Muscle layer of duodenum (tissue), 2 donors: Measurements from ENCODE around the gene CHP2.
"Not testable (repeated sequence)": the region's sequence is repeated elsewhere in the genome, so short reads cannot be mapped to it uniquely, and the experiment has no call there.

Experiments
- H3K27ac ChIP-seq: one replicate; pipeline ENCODE4 v1.7.0; 2013; ENCODE audit warnings: mild to moderate bottlenecking, low read length
- H3K27me3 ChIP-seq: one replicate; pipeline ENCODE4 v1.7.0; 2013; ENCODE audit warnings: low read depth, mild to moderate bottlenecking, control low read depth, low read length
- H3K36me3 ChIP-seq, 2 donors: one replicate each; pipeline ENCODE4 v1.7.0; 2013; ENCODE audit warnings: low read length in 2 of 2, control low read depth in 1 of 2, mild to moderate bottlenecking in 1 of 2; ENCODE audit not compliant: insufficient read depth in 2 of 2, control insufficient read depth in 1 of 2
- H3K4me1 ChIP-seq, 2 donors: one replicate each; pipeline ENCODE4 v1.7.0; 2013; ENCODE audit warnings: low read length in 2 of 2, mild to moderate bottlenecking in 2 of 2, control low read depth in 1 of 2, moderate library complexity in 1 of 2; ENCODE audit not compliant: insufficient read depth in 2 of 2, control insufficient read depth in 1 of 2
- H3K4me3 ChIP-seq, 2 donors: one replicate each; pipeline ENCODE4 v1.7.0; 2013; ENCODE audit warnings: low read length in 2 of 2, low read depth in 1 of 2, mild to moderate bottlenecking in 1 of 2
- H3K9me3 ChIP-seq, 2 donors: one replicate each; pipeline ENCODE4 v1.7.0; 2013; ENCODE audit warnings: low read length in 2 of 2, control low read depth in 1 of 2, mild to moderate bottlenecking in 1 of 2; ENCODE audit not compliant: control insufficient read depth in 1 of 2
- donor health status: healthy.

CHP2 gene

DNA sequence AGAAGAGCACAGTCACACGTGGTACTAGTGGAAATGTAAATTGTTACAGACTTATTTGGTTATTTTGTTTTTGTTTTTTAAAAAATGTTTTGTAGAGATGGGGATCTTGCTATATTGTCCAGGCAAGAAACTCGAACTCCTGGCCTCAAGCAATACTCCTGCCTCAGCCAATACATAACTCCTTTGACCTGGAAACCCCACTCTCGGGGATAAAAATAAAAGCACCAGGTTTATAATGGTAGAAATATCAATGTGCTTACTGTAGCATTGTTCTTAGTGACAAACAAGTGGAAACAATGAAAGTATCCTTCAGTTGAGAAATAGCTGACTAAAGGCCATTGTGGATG is 30.1 kb upstream of the CHP2 start:
- Histone ChIP-seq H3K27me3 (no peaks in the 10 kb centered on the region), H3K4me1 (no peaks in the 10 kb centered on the region), H3K36me3 (no peaks in the 10 kb centered on the region), H3K27ac (no peak overlapping the region), H3K4me3 (no peak overlapping the region), H3K9me3 (peaks cover 0 to 7% of the 10 kb centered on the region in 2 donors)

DNA sequence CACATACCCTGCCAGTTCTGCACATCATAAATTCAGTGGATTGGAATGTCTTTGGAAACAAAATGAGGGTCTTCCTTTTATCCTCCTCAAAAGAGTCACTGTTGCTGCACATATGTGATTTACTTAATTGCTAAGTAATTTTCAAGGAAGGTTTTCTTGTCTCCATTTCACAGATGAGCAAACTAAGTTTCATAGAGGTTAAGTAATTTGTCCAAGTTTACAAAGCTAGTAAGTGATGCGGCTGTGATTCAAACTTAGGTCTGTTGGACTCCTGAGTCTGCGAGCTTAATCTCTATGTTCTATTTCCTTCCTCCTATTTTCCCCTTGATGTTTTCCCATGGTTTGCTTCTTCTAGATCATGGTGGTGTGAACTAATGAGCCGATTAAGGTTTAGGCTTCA is 28.1 kb upstream of the CHP2 start:
- Histone ChIP-seq H3K4me3 (no peak overlapping the region), H3K4me1 (no peaks in the 10 kb centered on the region), H3K27ac (no peak overlapping the region), H3K36me3 (no peaks in the 10 kb centered on the region), H3K9me3 (peaks cover 0 to 7% of the 10 kb centered on the region in 2 donors), H3K27me3 (no peaks in the 10 kb centered on the region)

DNA sequence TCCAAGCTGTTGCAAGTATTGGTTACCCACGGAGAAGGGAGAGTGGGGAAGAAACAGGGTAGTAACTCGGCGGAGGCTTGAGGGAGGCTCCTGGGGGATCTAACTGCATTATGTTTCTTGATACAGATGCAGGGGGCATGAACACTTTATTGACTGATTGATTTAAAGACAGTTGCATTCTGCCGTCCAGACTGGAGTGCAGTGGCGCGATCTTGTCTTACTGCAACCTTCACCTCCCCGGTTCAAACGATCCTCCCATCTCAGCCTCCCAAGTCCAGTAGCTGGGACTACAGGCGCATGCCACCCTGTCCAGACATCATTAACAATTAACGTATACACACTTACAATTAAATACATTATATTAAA is 26.7 kb upstream of the CHP2 start:
- no peak overlapping the region for H3K27ac ChIP-seq
- H3K36me3 ChIP-seq: no peaks in the 10 kb centered on the region

DNA sequence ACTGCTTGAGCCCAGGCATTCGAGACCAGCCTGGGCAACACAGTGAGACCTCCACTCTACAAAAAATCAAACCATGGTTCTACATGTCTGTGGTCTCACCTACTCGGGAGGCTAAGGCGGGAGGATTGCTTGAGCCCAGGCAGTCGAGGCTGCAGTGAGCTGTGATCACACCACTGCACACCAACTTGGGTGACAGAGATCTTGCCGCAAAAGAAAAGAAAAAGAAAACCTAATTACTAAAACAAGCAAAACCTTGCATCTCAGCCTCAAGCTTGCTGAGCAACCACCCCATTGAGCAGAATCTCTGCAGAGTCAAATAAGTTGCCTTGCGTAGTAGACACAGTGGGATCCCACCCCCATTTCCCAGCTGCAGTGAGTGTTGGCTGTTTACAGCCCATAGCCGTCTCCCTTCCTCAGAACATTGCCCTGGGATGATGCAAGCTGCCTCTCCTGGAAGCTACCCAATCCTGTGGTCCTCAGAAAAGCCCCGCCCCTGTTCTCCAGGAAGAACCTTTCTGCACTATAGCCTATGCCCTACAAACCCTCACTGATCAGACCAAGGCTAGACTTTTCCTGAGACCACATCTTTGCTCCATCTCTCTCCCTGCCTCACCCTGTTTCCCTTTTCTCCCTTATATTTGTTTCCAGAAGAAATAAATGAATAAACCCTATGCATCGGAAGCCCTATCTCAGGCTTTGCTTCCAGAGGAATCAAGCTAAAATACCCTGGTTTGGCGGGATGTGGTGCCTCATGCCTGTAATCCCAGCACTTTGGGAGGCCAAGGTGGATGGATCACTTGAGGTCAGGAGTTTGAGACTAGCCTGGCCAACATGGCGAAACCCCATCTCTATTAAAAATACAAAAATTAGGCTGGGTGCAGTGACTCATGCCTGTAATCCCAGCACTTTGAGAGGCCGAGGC is 25.1 kb upstream of the CHP2 start:
- no peaks in the 10 kb centered on the region for H3K9me3 ChIP-seq
- no peak overlapping the region for H3K27ac ChIP-seq
- no peaks in the 10 kb centered on the region for H3K4me1 ChIP-seq
- no peak overlapping the region for H3K4me3 ChIP-seq
- H3K36me3 ChIP-seq: no peaks in the 10 kb centered on the region
- H3K27me3 ChIP-seq: no peaks in the 10 kb centered on the region

More for the DNA sequence above, 26.7 kb upstream of the CHP2 start:
- Histone ChIP-seq H3K4me3 (no peak overlapping the region), H3K27me3 (no peaks in the 10 kb centered on the region), H3K9me3 (peaks cover 0 to 2% of the 10 kb centered on the region in 2 donors), H3K4me1 (no peaks in the 10 kb centered on the region)

DNA sequence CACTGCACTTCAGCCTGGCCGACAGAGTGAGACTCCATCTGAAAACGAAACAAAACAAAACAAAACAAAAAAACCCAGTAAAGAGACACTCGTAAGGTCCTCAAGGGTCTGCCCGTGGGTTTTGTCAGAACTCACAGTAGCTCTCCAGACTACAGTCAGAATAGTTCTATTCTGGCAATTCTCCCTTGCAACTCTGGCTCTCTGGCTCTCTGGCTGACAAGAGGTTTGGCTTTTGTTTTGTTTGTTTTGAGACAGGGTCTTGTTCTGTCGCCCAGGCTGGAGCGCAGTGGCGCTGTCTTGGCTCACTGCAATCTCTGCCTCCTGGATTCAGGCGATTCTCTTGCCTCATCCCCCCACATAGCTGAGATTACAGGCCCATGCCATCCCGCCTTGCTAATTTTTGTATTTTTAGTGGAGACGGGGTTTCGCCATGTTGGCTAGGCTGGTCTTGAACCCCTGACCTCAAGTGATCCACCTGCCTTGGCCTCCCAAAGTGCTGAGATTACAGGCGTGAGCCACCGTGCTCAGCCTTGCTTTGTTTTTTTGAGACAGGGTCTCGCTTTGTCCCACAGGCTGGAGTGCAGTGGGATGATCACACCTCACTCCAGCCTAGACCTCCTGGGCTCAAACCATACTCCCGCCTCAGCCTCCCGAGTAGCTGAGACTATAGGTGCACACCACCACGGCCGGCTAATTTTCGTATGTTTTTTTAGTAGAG is 20.5 kb upstream of the CHP2 start:
- Histone ChIP-seq H3K9me3 (no peaks in the 10 kb centered on the region), H3K4me1 (no peaks in the 10 kb centered on the region), H3K4me3 (no peak overlapping the region), H3K27ac (no peak overlapping the region), H3K36me3 (no peaks in the 10 kb centered on the region), H3K27me3 (no peaks in the 10 kb centered on the region)

DNA sequence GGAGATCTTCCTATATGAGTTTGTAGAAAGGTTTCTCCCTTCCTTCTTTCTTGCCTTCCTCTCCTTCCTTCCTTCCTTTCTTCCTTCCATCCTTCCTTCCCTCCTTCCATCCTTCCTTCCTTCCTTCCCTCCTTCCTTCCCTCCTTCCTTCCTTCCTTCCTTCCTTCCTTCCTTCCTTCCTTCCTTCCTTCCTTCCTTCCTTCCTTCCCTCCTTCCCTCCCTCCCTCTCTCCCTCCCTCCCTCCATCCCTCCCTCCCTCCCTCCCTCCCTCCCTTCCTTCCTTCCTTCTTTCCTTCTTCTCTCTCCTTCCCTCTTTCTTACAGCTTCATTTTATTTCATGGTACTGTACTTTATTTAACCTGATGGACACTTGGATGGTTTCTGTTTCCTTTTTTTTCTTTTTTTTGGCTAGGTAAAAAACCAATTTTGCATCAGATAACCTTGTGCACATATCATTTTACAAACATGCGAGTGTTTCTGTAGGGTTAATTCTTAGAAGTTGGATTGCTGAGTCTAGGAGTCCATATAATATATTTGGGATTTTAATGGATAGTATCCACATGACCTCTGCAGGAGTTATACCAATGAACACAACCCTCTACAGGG is 17.3 kb upstream of the CHP2 start:
- H3K4me3 ChIP-seq, H3K4me1 ChIP-seq, H3K27ac ChIP-seq, H3K27me3 ChIP-seq, H3K9me3 ChIP-seq, H3K36me3 ChIP-seq: not testable (repeated sequence)

DNA sequence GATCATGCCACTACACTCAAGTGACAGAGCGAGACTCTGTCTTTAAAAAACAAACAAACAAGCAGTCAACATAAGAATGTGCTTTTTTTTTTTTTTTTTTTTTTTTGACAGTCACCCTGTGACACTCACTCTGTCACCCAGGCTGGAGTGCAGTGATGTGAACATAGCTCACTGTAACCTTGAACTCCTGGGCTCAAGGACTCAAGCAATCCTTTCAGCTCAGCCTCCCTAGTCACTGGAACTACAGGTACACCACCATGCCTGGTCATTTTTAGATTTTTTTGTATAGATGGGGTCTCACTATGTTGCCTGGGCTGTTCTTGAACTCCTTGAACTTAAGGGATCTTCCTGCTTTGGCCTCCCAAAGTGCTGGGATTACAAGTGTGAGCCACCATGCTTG is 15.3 kb upstream of the CHP2 start:
- no peaks in the 10 kb centered on the region for H3K4me1 ChIP-seq
- H3K36me3 ChIP-seq: no peaks in the 10 kb centered on the region
- H3K4me3 ChIP-seq: no peak overlapping the region
- H3K27me3 ChIP-seq: no peaks in the 10 kb centered on the region
- H3K9me3 ChIP-seq: no peaks in the 10 kb centered on the region
- no peak overlapping the region for H3K27ac ChIP-seq

DNA sequence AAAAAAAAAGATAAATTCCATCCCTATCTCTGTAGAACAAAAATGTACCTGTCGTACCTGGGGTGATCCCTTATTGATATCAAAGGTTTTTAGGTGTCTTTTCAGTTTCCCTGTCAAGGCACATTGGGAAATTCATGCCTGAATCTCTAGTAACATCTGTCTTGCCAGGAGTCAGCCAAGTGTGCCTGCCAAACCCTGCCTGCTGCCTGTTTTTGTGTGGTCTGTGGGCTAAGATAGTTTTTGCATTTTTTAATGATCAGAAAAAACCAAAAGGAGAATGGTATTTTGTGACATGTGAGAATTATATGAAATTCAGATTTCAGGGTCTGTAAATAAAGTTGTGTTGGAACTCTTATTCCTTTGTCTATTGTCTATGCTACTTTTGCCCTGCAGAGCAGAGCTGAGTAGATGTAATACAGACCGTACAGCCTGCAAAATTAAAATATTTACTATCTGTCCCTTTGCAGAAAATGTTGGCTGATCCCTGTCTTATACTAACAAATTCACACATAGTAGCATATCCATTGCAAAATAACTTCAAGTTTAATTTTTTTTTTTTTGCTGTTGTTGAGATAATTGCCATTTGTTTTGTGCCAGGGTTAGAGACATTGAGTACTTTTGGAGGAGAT is 13.0 kb upstream of the CHP2 start:
- Histone ChIP-seq H3K4me3 (no peak overlapping the region), H3K36me3 (no peaks in the 10 kb centered on the region), H3K9me3 (peaks cover 0 to 3% of the 10 kb centered on the region in 2 donors), H3K27ac (no peak overlapping the region), H3K27me3 (no peaks in the 10 kb centered on the region), H3K4me1 (no peaks in the 10 kb centered on the region)

DNA sequence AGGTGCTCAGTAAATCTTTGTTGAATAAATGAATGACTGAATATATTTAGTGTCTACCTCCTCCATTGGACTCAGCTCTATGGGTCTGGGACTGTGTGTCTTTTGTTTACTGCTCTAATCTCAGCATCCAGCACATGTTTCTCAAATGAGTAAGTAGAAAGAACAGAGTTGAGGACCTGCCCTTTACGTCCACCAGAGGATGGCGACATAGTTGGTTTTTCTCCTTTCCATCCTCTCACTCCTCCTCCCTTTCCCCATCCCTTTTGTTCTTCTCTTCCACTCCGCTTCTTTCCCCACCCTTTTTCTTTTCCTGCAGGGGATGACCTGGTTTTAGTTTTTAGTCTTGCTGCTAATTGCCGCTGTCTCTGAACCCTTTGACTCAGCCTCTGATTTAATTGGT is 12.1 kb upstream of the CHP2 start:
- Histone ChIP-seq H3K9me3 (peaks cover 0 to 3% of the 10 kb centered on the region in 2 donors), H3K27me3 (no peaks in the 10 kb centered on the region), H3K27ac (no peak overlapping the region), H3K36me3 (no peaks in the 10 kb centered on the region), H3K4me1 (no peaks in the 10 kb centered on the region), H3K4me3 (no peak overlapping the region)

DNA sequence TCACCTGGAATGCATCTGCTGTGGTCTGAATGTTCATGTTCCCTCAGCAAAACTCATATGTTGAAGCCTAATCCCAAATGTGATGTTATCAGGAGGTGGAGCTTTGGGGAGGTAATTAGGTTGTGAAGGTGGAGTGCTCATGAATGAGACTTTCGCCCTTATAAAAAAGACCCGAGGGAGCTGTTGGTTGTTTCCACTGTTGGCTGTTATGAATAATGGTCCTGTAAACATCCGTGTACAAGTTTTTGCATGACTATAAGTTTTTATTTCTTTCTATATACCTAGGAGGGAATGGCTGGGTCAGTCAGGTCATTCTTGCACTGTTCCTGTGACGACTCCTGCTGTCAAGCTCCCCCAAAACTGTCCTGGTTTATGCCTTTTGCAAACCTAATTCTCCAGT is 9.6 kb upstream of the CHP2 start:
- H3K4me3 ChIP-seq: no peak overlapping the region
- H3K4me1 ChIP-seq: no peaks in the 10 kb centered on the region
- H3K36me3 ChIP-seq: no peaks in the 10 kb centered on the region
- no peak overlapping the region for H3K27ac ChIP-seq
- peaks cover 0 to 3% of the 10 kb centered on the region in 2 donors for H3K9me3 ChIP-seq
- H3K27me3 ChIP-seq: no peaks in the 10 kb centered on the region

DNA sequence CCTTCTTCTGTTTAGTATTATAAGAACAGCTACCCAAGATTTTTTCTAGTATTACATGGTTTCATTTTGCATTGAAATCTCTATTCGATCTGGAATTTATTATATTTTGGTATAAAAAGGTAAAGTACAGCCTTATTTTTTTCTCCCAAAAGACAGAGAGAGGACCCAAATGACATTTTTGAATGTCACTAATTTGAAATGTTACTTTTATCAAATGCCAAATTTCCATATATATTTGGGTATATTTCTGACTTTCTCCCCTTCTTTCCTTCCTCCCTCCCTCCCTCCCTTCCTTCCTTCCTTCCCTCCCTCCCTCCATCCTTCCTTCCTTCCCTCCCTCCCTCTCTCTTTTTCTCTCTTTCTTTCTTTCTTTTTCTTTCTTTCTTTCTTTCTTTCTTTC is 6.2 kb upstream of the CHP2 start:
- Histone ChIP-seq H3K27me3 (peaks cover 2% of the 10 kb centered on the region), H3K9me3 (peaks cover 0 to 3% of the 10 kb centered on the region in 2 donors), H3K27ac (no peak overlapping the region), H3K4me3 (no peak overlapping the region), H3K4me1 (no peaks in the 10 kb centered on the region), H3K36me3 (no peaks in the 10 kb centered on the region)
